ENCODE results near the gene ZNF611.

ZNF611 gene

DNA sequence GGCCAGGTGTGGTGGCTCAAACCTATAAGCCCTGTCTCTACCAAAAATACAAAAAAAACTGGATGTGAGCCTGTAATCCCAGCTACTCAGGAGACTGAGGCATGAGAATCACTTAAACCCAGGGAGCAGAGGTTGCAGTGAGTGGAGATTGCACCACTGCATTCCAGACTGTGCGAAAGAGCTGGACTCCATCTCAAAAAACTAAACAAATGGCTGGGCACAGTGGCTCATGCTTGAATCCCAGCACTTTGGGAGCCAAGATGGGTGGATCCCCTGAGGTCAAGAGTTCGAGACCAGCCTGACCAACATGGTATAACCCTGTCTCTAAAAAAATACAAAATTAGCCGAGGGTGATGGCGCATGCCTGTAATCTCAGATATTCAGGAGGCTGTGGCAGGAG lies 61.8 kb downstream of the ZNF611 start:
- DNase-seq (ENCODE audit: insufficient read length, low spot score) (no peak), FAIRE-seq (no peak)
- no peak for TF ChIP-seq POLR2A (IDR thresholded peaks at IDR 0.05; ENCODE audit: low read depth, low read length)

DNA sequence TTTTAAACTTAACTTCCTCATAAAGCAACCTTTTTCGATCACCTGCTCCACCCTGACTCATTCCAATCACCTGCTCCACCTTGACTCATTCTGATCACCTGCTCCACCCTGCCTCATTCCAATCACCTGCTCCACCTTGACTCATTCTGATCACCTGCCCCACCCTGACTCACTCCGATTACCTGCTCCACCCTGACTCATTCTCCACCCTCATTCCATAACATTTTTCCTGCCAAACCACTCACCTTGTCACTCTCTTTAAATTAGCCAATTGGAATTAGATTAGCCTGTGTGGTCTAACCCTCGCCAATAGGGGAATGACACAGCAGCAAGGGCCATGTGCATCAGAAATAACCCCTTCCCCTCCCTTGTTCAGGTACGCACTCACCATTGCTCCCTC lies 64.8 kb downstream of the ZNF611 start:
- DNase-seq (ENCODE audit: insufficient read length, low spot score) = no peak
- TF ChIP-seq POLR2A (IDR thresholded peaks at IDR 0.05; ENCODE audit: low read depth, low read length) = no peak
- FAIRE-seq = peak; percentile 50

DNA sequence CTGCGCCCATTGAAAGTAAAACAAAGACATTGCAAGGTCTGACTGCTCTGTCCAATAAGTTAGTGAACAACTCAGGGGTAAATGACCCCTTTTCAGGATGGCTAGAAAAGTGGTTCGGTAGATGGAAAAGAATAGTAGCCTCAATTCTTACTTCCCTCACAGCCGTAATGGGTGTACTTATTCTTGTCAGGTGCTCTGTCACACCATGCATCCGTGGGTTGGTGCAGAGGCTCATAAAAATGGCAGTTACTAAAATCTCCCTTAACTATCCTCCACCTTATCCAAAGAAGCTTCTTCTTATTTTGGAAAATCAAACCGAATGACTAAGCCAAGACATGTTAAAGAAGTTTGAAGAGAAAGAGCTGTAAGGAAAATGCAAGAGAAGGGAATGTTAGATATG lies 65.3 kb downstream of the ZNF611 start:
- DNase-seq (ENCODE audit: insufficient read length, low spot score) (no peak), FAIRE-seq (no peak)
- TF ChIP-seq POLR2A (IDR thresholded peaks at IDR 0.05; ENCODE audit: low read depth, low read length) = no peak

DNA sequence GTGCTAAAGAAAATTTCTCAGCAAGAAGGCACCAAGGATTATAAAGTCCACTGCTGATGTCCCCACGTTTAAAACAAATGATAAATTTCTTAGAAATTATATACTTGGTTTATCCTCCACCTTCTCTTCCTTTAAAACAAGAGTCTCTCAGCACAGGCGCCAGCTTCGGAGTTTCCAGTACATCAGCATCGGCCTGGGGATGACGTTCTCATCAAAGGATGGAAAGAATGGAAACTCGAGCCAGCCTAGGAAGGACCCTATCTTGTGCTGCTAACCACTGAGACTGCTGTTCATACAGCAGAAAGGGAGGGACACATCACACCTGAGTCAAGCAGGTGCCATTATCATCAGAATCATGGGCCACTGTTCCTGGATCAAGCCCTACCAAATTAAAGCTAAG lies 66.9 kb downstream of the ZNF611 start:
- no peak for TF ChIP-seq POLR2A (IDR thresholded peaks at IDR 0.05; ENCODE audit: low read depth, low read length)
- FAIRE-seq (no peak), DNase-seq (ENCODE audit: insufficient read length, low spot score) (no peak)

DNA sequence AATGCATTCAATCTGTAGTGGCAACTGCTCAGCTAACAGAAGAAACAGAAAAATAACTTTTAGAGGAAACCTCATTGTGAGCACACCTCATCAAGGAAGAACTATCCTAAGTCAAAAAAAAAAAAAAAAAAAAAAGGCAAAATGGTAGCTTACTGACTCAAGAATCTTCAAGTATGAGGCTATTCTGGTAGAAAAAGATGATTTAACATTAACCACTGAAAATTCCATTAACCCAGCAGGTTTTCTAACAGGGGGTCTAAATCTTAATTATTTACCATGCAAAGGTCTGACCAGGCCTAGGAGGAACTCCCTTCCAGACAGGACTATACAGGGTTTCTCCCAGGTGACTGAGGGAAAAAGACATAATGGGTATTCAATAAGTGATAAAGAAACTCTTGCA lies 68.3 kb downstream of the ZNF611 start:
- no peak for DNase-seq (ENCODE audit: insufficient read length, low spot score)
- TF ChIP-seq POLR2A (IDR thresholded peaks at IDR 0.05; ENCODE audit: low read depth, low read length) = no peak
- no peak for FAIRE-seq

DNA sequence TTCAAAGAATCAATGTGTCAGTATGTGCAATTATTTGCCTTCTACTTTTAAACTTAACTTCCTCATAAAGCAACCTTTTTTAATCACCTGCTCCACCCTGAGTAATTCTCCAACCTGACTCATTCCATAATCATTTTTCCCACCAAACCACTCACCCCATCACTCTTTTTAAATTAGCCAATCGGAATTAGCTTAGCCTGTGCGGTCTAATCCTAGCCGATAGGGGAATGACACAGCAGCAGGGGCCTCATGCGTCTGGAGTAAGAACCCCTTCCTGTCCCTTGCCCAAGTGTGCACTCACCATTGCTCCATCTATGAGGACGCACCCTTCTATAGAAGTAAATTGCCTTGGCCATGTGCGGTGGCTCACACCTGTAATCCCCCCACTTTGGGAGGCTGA lies 69.3 kb downstream of the ZNF611 start:
- FAIRE-seq (peak; percentile 84), DNase-seq (ENCODE audit: insufficient read length, low spot score) (no peak)
- no peak for TF ChIP-seq POLR2A (IDR thresholded peaks at IDR 0.05; ENCODE audit: low read depth, low read length)

DNA sequence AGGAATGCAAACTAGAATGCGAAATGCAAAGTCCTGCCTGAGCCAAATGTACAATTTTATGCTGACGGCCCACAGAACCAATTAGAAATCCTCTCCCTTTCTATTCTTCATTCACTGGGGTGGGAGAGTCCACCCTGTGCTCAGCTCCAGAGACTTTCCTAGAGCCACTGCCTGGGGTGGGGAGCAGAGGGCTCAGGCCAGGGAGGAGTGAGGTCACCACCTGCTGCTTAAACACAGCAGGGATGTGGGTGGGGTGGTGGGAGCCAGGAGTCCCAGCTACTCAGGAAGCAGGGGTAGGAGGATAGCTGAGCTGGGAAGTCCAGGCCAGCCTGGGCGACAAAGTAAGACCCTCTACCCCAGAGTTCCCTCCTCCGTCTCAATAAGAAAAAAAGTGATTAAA lies 69.8 kb downstream of the ZNF611 start:
- DNase-seq (ENCODE audit: insufficient read length, low spot score) (no peak), FAIRE-seq (peak; percentile 64)
- no peak for TF ChIP-seq POLR2A (IDR thresholded peaks at IDR 0.05; ENCODE audit: low read depth, low read length)

DNA sequence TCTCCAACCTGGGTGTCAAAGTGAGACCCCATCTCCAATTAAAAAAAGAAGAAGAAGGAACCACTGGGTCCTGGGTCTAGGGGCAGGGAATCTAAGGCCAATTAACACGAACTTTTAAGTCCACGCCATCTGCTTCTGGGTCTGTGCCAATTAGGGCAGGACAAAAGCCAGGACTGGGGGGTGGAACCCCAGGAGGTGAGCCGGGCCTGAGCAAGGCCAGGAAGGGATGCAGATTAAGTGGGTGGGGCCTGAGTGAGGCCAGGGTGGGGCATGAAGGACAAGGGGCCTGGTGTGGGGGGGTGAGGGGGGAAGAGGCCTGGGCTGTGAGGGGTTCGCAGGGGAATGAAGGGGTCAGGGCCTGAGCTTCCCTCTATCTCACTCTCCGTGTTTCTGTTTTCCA lies 70.4 kb downstream of the ZNF611 start:
- TF ChIP-seq POLR2A (IDR thresholded peaks at IDR 0.05; ENCODE audit: low read depth, low read length) = no peak
- FAIRE-seq (no peak), DNase-seq (ENCODE audit: insufficient read length, low spot score) (no peak)

DNA sequence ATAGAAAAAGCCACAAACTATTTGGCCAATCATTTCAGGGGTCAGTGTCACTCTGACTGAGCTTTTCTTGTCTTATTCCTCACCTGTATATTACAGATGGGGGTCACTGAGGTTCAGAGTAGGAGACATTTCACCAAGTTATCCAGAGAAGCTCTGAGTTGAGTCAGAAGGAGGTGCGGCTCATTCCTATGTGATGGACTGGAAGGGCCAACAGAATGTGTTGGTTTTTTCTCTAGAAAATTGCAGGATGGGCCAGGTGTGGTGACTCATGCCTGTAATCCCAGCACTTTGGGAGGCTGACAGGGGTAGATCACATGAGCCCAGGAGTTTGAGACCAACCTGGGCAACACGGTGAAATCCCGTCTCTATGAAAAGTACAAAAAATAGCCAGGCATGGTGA lies 72.2 kb downstream of the ZNF611 start:
- peak; percentile 6 for FAIRE-seq
- TF ChIP-seq POLR2A (IDR thresholded peaks at IDR 0.05; ENCODE audit: low read depth, low read length) = no peak
- DNase-seq (ENCODE audit: insufficient read length, low spot score) = no peak

DNA sequence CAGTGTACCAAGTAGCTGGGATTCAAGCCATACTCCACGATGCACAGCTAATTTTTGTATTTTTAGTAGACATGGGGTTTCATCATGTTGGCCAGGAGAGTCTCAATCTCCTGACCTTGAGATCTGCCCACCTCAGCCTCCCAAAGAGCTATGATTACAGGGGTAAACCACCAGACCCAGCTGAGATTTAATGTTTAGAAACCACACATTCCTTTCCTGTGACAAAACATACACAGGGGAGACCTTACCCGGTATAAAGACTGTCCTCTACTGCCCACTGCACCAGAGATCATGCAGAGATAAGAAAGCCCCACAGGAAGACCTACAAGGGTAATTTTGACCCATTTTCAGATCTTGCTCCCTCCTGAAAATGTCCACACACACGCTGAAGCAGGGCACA lies 73.9 kb downstream of the ZNF611 start:
- no peak for TF ChIP-seq POLR2A (IDR thresholded peaks at IDR 0.05; ENCODE audit: low read depth, low read length)
- DNase-seq (ENCODE audit: insufficient read length, low spot score) (no peak), FAIRE-seq (no peak)

DNA sequence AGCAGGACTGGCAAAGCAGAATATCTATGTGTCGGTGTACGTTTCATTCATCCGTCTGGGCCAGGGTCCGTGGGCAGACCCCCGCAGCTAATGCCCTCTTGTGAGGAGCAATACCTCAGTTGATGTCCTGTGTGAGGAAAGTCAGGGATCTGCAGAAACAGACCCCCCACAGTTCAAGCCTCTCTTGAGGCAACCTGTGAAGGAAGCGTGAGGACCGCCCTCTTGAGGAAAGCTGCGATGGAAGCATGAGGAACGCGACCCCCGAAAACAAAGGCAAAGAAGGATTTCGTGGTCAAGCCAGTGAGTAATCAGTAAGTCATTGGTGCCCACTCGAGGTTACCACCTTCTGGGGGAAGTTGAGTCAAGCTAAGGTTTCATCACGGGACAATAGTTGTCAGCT lies 75.8 kb downstream of the ZNF611 start:
- DNase-seq (ENCODE audit: insufficient read length, low spot score) (no peak), FAIRE-seq (no peak)
- TF ChIP-seq POLR2A (IDR thresholded peaks at IDR 0.05; ENCODE audit: low read depth, low read length) = no peak

DNA sequence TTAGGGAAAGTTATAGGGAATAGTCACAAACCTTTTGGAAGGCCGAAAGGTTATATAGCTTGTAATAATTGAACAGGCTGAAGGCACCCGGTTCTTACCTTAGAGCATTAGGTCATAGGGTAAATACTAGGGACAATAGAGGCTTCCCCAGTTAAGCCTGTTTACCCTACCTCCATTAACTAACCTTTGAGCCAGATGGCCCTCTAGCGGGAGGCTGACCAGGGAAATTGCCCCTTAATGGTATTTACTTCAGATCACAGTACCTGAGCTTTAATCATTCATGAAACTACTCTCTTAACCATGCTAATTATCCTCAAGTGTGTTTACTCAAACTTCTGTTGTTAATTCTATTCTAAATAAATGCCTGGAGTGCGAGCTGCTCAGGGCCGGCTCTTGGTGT lies 76.2 kb downstream of the ZNF611 start:
- no peak for TF ChIP-seq POLR2A (IDR thresholded peaks at IDR 0.05; ENCODE audit: low read depth, low read length)
- no peak for DNase-seq (ENCODE audit: insufficient read length, low spot score)
- FAIRE-seq = no peak

DNA sequence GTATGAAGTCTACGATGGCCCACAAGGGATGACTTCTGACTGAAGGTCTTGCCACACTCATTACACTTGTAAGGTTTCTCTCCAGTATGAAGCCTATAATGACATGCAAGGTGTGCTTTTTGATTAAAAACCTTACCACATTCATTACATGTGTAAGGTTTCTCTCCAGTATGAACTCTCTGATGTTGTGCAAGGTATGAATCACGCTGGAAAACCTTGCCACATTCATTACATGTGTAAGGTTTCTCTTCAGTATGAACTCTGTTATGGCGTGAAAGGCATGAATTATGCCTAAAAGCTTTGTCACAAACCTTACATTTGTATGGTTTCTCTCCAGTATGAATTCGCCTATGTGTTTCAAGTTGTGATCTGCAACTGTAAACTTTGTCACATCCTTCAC lies 81.7 kb downstream of the ZNF611 start:
- no peak for TF ChIP-seq POLR2A (IDR thresholded peaks at IDR 0.05; ENCODE audit: low read depth, low read length)
- DNase-seq (ENCODE audit: insufficient read length, low spot score) (no peak), FAIRE-seq (no peak)

All from H54 (cell line).